Right renal pelvis (tissue), 4 donors: Measurements from ENCODE around the gene TEX101. TPM values are rescaled to one million over a fixed set of nuclear protein-coding genes. Genes with fewer than 3 reads are reported as not detected.

Source experiments
- polyA plus RNA-seq, 4 donors: library from polyadenylated mRNA; unstranded; fragments of 120-200 nt; gene quantifications; one replicate each; pipeline ENCODE4 v1.2.1, GENCODE V29; 2013; ENCODE audit not compliant: insufficient read length in 4 of 4

The TEX101 gene
- polyA plus RNA-seq, 4 donors: 0.06 TPM; not detected in 3

Other genes with a start within 250 kb of the TEX101 start
- under 1 TPM in 1 of 4 donors, not detected in 3; 0.21 TPM for gene PSG5, start 228.4 kb upstream of the TEX101 start, polyA plus RNA-seq
- under 1 TPM in 2 of 4 donors, not detected in 2; 0.09 to 0.15 TPM for gene PSG4, start 209.3 kb upstream of the TEX101 start, polyA plus RNA-seq
- gene PSG9, start 145.4 kb upstream of the TEX101 start, polyA plus RNA-seq: not detected
- under 1 TPM in 2 of 4 donors, not detected in 2; 0.35 to 0.39 TPM for gene CD177, start 61.2 kb upstream of the TEX101 start, polyA plus RNA-seq
- gene LYPD3, start 50.7 kb downstream of the TEX101 start, polyA plus RNA-seq: 1 to 10 TPM; 1.6 to 5.5 (median 2.5) TPM
- 10 to 100 TPM in 1 of 4 donors, 1 to 10 TPM in 3; 5.7 to 13.7 (median 8.8) TPM for gene PHLDB3, start 89.9 kb downstream of the TEX101 start, polyA plus RNA-seq
- 10 to 100 TPM; 27.5 to 31.1 (median 28.1) TPM for gene ETHE1, start 112.3 kb downstream of the TEX101 start, polyA plus RNA-seq
- 1 to 10 TPM; 1.9 to 2.6 (median 2.0) TPM for gene ZNF575, start 118.3 kb downstream of the TEX101 start, polyA plus RNA-seq
- 10 to 100 TPM; 56.7 to 71.0 (median 66.6) TPM for gene XRCC1, start 160.6 kb downstream of the TEX101 start, polyA plus RNA-seq
- gene PINLYP, start 160.9 kb downstream of the TEX101 start, polyA plus RNA-seq: 10 to 100 TPM; 17.4 to 19.4 (median 18.7) TPM
- gene IRGQ, start 181.2 kb downstream of the TEX101 start, polyA plus RNA-seq: 10 to 100 TPM; 12.1 to 16.4 (median 13.2) TPM
- gene ZNF576, start 181.7 kb downstream of the TEX101 start, polyA plus RNA-seq: 10 to 100 TPM; 10.9 to 16.7 (median 11.6) TPM
- 1 to 10 TPM in 1 of 4 donors, under 1 TPM in 3; 0.61 to 1.2 (median 0.72) TPM for gene SRRM5, start 197.2 kb downstream of the TEX101 start, polyA plus RNA-seq
- 100 to 1,000 TPM in 1 of 4 donors, 10 to 100 TPM in 3; 76.5 to 141 (median 91.1) TPM for gene ZNF428, start 204.7 kb downstream of the TEX101 start, polyA plus RNA-seq
- 10 to 100 TPM; 44.9 to 65.8 (median 49.0) TPM for gene CADM4, start 225.0 kb downstream of the TEX101 start, polyA plus RNA-seq